ENCODE results near the gene BMAL2. TPM values are rescaled to one million over a fixed set of nuclear protein-coding genes. Genes with fewer than 3 reads are reported as not detected.

BMAL2 gene
- total RNA-seq, 1 experiment from 2014 or later: 21.5 TPM

- Histone ChIP-seq H3K4me3 (replicated peaks in 1 of 2; ENCODE audit: low read depth in 1 of 2, low read length in 2 of 2) (no peak overlapping the region), H3K79me2 (ENCODE audit: insufficient read depth, low read length) (no peaks in the 10 kb centered on the region), H3K4me2 (ENCODE audit: low read length) (no peak overlapping the region), H2AFZ (ENCODE audit: low read depth, low read length, poor library complexity, severe bottlenecking) (no peak overlapping the region), H3K4me1 (ENCODE audit: control insufficient read depth in 1 of 2, insufficient read depth in 2 of 2, low read length in 2 of 2) (no peaks in the 10 kb centered on the region; a peak in 1 of 4 replicates), H4K20me1 (ENCODE audit: insufficient read depth) (no peaks in the 10 kb centered on the region), H3K9ac (ENCODE audit: low read length) (no peak overlapping the region), H3K36me3 (ENCODE audit: control insufficient read depth in 1 of 2, insufficient read depth in 2 of 2, low read length in 2 of 2) (no peaks in the 10 kb centered on the region), H3K27ac (ENCODE audit: low read depth, low read length) (no peak overlapping the region), H3K9me2 (ENCODE audit: insufficient read depth) (no peaks in the 10 kb centered on the region), H3K9me3 (ENCODE audit: control insufficient read depth in 1 of 2, insufficient read depth in 1 of 2, low read depth in 1 of 2, low read length in 2 of 2) (no peaks in the 10 kb centered on the region), H3K27me3 (ENCODE audit: insufficient read depth, low read length) (no peaks in the 10 kb centered on the region)
- CTCF ChIA-PET: no interaction called here
- intact Hi-C loops (cut with micrococcal nuclease): no loop called here
- TF ChIP-seq REST (IDR thresholded peaks at IDR 0.05; ENCODE audit: low read depth) (no peak), ZNF274 (IDR thresholded peaks at IDR 0.05; ENCODE audit: low read depth, low read length) (no peak), EGR1 (IDR thresholded peaks at IDR 0.05; ENCODE audit: low read depth) (no peak), ZBTB33 (IDR thresholded peaks at IDR 0.05; ENCODE audit: extremely low read depth, insufficient replicate concordance, low read length) (no peak), ATF3 (IDR thresholded peaks at IDR 0.05) (no peak), CBX3 (IDR thresholded peaks at IDR 0.05; ENCODE audit: low read depth) (no peak), RAD21 (IDR thresholded peaks at IDR 0.05; ENCODE audit: low read depth) (no peak), SRF (IDR thresholded peaks at IDR 0.05; ENCODE audit: low read depth) (no peak), CTCF (IDR thresholded peaks at IDR 0.05 in 2 of 3, conservative IDR thresholded peaks at IDR 0.05 in 1 of 3; ENCODE audit: borderline replicate concordance in 1 of 3, insufficient read depth in 1 of 3, low read depth in 2 of 3, low read length in 2 of 3) (no peak), ELF1 (IDR thresholded peaks at IDR 0.05; ENCODE audit: borderline replicate concordance, low read depth) (no peak), EZH2 (IDR thresholded peaks at IDR 0.05) (no peak), JUND (IDR thresholded peaks at IDR 0.05) (no peak), ZFX (IDR thresholded peaks at IDR 0.05) (no peak), TCF7L2 (IDR thresholded peaks at IDR 0.05; ENCODE audit: borderline replicate concordance, extremely low read depth, insufficient read depth, insufficient read length) (no peak), SIN3A (IDR thresholded peaks at IDR 0.05; ENCODE audit: low read depth) (no peak), CEBPB (IDR thresholded peaks at IDR 0.05; ENCODE audit: low read depth) (no peak), POLR2A (IDR thresholded peaks at IDR 0.05; ENCODE audit: borderline replicate concordance, extremely low read depth, insufficient read depth, insufficient read length) (no peak), SP1 (IDR thresholded peaks at IDR 0.05; ENCODE audit: low read depth) (no peak), MAX (IDR thresholded peaks at IDR 0.05) (no peak)
- RAD21 ChIA-PET (ENCODE audit: low non-redundant PET in 1 of 2, low total read pairs in 2 of 2, uncharacterized antibody in 2 of 2, unreplicated experiment in 2 of 2): no interaction called here
- ATAC-seq: no peak
- DNase-seq (ENCODE audit: low read depth, low spot score): no peak
- no TSS peak for BruUV-seq (replicated peaks)
- POLR2A ChIA-PET: no interaction called here
These were observed 34.0 kb downstream of the BMAL2 start for GRCh38 chr12:27366621-27367020.

Data from HCT116 (cell line).